Mesendoderm (in vitro differentiated cells): ENCODE results near the gene SIK1.
"Not testable (repeated sequence)": the region's sequence is repeated elsewhere in the genome, so short reads cannot be mapped to it uniquely, and the experiment has no call there.

Source experiments
- DNase-seq: peaks from one replicate; pipeline ENCODE4 v3.0.0; 2013
- H2AK5ac ChIP-seq: 2 replicates; pipeline ENCODE4 v1.6.1; 2013; ENCODE audit warnings: low read length, inconsistent platforms
- H2BK120ac ChIP-seq: 2 replicates; pipeline ENCODE4 v1.6.1; 2013; ENCODE audit warnings: low read depth, mild to moderate bottlenecking, low read length, moderate library complexity, mixed read lengths
- H2BK15ac ChIP-seq: replicated peaks from 2 replicates; pipeline ENCODE4 v1.6.1; 2013; ENCODE audit warnings: low read depth, mild to moderate bottlenecking, moderate library complexity
- H2BK5ac ChIP-seq: 2 replicates; pipeline ENCODE4 v1.6.1; 2013; ENCODE audit warnings: low read length, inconsistent platforms
- H3K18ac ChIP-seq: 2 replicates; pipeline ENCODE4 v1.6.1; 2013; ENCODE audit warnings: mild to moderate bottlenecking, low read length, mixed read lengths
- H3K23ac ChIP-seq: one replicate; pipeline ENCODE4 v1.6.1; 2013; ENCODE audit warnings: low read length
- H3K27ac ChIP-seq: 2 replicates; pipeline ENCODE4 v1.5.1; 2013; ENCODE audit warnings: low read depth, mild to moderate bottlenecking, inconsistent platforms, low read length, moderate library complexity
- H3K27me3 ChIP-seq: 2 replicates; pipeline ENCODE4 v1.6.1; 2013; ENCODE audit warnings: low read length, control low read depth, mild to moderate bottlenecking, inconsistent platforms; ENCODE audit not compliant: insufficient read depth, poor library complexity
- H3K36me3 ChIP-seq: 2 replicates; pipeline ENCODE4 v1.6.1; 2013; ENCODE audit warnings: low read length, inconsistent platforms; ENCODE audit not compliant: control insufficient read depth, insufficient read depth
- H3K4ac ChIP-seq: one replicate; pipeline ENCODE4 v1.6.1; 2013; ENCODE audit warnings: low read depth, mild to moderate bottlenecking, low read length, moderate library complexity
- H3K4me1 ChIP-seq: 2 replicates; pipeline ENCODE4 v1.6.1; 2013; ENCODE audit warnings: low read depth, low read length, inconsistent platforms; ENCODE audit not compliant: control insufficient read depth
- H3K4me2 ChIP-seq: 2 replicates; pipeline ENCODE4 v1.6.1; 2013; ENCODE audit warnings: low read length
- H3K4me3 ChIP-seq: 2 replicates; pipeline ENCODE4 v1.5.1; 2013; ENCODE audit warnings: mild to moderate bottlenecking, low read length
- H3K56ac ChIP-seq: one replicate; pipeline ENCODE4 v1.6.1; 2013; ENCODE audit warnings: low read length
- H3K79me1 ChIP-seq: 2 replicates; pipeline ENCODE4 v1.6.1; 2013; ENCODE audit warnings: low read length, inconsistent platforms
- H3K79me2 ChIP-seq: 2 replicates; pipeline ENCODE4 v1.6.1; 2013; ENCODE audit warnings: mild to moderate bottlenecking, low read length; ENCODE audit not compliant: control insufficient read depth, insufficient read depth
- H3K9ac ChIP-seq: 2 replicates; pipeline ENCODE4 v1.6.1; 2013; ENCODE audit warnings: low read length, inconsistent platforms
- H4K5ac ChIP-seq: one replicate; pipeline ENCODE4 v1.6.1; 2013; ENCODE audit warnings: low read length
- H4K8ac ChIP-seq: one replicate; pipeline ENCODE4 v1.6.1; 2013; ENCODE audit warnings: low read depth, mild to moderate bottlenecking, control low read depth, low read length, moderate library complexity
- WGBS: extraction: QIAGEN DNeasy Blood & Tissue Kit; methylation state at CpG from one replicate; pipeline ENCODE4 v1.1.7; 2013; ENCODE audit warnings: low lambda C conversion rate, missing lambda C conversion rate; ENCODE audit not compliant: insufficient coverage; ENCODE audit errors: extremely low coverage; 5-methylcytosine and 5-hydroxymethylcytosine counted together

The SIK1 gene

DNA sequence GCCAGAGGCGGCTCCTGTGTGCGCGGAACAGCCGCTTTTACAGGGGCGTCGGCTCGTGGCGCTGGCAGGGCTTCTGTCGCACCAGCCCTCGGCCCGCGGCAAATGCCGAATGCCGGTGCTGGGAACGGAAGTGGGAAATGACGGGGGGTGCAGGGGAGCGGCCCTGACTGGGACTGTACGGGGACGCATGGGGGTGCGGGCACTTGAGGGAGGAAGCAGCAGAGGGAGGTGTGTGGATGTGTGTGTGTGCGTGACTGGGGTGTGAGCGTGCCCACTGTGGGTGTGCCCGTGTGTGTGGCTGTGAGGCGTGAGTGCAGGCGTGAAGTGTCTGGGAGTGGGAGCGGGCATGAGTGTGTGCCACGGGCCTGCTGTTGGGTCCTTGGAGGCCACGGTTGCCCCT lies 17.6 kb upstream of the SIK1 start:
- WGBS = no CpG with 5 or more reads among the region's 28 CpGs
- not testable (repeated sequence) for H2AK5ac ChIP-seq, H3K4me3 ChIP-seq, H4K8ac ChIP-seq, H2BK15ac ChIP-seq, H3K79me1 ChIP-seq, H3K79me2 ChIP-seq, H3K4ac ChIP-seq, H3K56ac ChIP-seq, H3K27me3 ChIP-seq, H3K27ac ChIP-seq, H3K9ac ChIP-seq, H3K23ac ChIP-seq, H2BK5ac ChIP-seq, H4K5ac ChIP-seq, H3K18ac ChIP-seq, H3K36me3 ChIP-seq, H3K4me2 ChIP-seq, DNase-seq, H2BK120ac ChIP-seq, H3K4me1 ChIP-seq

DNA sequence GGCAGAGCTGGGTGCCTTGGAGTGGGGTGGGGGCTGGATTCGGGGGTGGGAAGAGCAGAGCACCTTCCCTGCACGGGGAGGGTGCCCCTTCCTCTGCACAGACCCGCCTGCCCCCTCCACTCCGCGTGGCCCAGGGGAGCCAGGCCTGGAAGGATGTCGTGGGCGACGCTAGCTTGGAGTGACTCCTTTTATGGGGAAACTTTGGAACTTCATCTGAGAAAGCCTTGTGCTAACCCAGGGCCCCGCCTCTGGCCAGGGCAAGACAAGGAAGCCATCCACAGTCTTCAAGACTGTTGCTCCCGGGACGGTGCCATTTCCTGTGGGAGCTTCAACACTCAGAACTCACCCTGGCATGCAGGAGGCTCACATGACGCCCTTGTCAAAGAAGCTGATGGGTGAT lies 15.6 kb upstream of the SIK1 start:
- not testable (repeated sequence) for H3K56ac ChIP-seq, H3K27me3 ChIP-seq

DNA sequence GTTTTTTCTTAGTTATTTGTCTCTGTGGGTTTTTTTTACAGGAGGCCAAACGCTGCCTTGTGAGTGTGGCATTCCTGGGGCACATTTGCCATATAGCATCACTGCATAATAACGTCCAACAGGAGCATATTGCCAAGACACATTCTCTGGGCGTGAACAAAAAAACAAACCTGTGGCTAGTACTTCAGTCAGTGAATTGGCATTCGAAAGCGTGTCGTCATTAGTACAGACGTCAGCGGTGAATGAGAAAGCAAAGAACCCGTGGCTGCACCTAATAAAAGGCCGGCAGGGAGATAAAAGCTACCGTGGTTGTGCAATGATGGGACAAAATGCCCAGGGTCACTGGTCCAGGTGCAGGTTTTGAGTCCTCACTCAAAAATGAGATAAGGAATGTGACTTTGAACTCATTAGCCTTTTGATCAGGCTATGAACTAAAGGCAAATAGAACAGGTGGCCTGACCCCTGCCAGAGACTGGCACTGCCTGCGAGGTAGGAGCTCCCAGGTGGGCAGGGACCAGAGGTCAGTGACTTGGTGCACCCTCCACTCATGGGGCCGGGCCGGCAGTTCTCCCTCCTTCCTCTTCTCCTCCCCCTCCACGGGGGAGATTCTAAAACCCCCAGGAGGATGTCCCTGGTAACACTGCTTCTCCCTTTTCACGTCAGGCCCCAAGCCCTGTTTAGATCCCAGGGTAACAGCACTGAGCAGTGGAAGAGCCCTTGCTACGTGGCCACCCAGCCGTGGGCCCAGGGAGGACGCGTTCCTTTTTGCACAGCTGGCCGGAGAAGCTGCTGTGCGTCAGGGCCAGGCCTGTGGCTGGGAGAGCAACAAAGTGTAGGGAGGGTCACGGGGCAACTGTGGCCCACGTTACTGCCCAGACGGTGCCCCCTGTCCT lies 14.2 kb upstream of the SIK1 start:
- not testable (repeated sequence) for H2AK5ac ChIP-seq, H3K56ac ChIP-seq, H3K9ac ChIP-seq, H3K79me2 ChIP-seq, H4K8ac ChIP-seq, H3K4ac ChIP-seq, H3K27me3 ChIP-seq, H2BK15ac ChIP-seq, H3K27ac ChIP-seq, H3K36me3 ChIP-seq, H3K18ac ChIP-seq, H3K4me1 ChIP-seq, H2BK5ac ChIP-seq, DNase-seq, H3K4me2 ChIP-seq, H3K79me1 ChIP-seq, H4K5ac ChIP-seq, H3K4me3 ChIP-seq, H2BK120ac ChIP-seq, H3K23ac ChIP-seq
- WGBS = no CpG with 5 or more reads among the region's 25 CpGs

More for the DNA sequence above, 15.6 kb upstream of the SIK1 start:
- H3K79me2 ChIP-seq, H3K4me1 ChIP-seq, H3K18ac ChIP-seq, H2BK15ac ChIP-seq, H3K27ac ChIP-seq, DNase-seq, H3K36me3 ChIP-seq, H3K79me1 ChIP-seq, H3K4ac ChIP-seq, H3K23ac ChIP-seq, H3K9ac ChIP-seq, H3K4me2 ChIP-seq, H3K4me3 ChIP-seq, H2BK120ac ChIP-seq, H2AK5ac ChIP-seq, H2BK5ac ChIP-seq, H4K5ac ChIP-seq, H4K8ac ChIP-seq: not testable (repeated sequence)
- WGBS = no CpG with 5 or more reads among the region's 12 CpGs

DNA sequence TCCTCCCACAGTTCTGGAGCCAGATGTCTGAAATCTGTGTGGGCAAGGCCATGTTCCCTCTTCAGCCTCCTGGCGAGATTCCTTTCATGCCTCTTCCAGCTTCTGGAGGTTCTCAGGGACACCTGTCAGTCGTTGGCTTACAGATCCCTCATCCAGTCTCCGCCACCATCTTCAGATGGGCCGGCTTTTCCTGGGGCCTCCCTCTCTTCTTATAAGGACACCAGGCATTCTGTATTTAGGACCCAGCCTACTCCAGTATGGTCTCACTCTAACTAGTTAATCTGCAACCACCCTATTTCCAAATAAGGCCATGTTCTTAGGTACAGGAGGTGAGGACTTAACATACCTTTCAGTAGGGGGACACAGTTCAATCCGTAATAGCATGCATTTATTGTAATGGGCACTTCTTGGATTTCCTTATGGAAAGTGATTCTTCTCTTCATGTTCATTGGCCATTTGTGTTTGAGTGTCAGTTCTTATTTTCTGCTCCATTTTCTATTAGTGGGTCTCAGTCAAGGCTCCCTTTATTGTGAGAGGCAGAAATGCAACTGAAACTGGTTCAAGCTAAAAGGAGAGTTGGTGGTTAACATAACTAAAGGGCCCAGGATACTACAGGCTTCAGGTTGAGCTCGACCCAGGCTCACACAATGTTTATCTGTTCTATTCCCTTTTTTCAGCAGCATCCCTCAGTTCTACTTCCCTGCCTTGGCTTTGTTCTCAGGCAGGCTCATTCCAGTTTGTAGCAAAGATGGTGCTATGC lies 12.6 kb upstream of the SIK1 start:
- not testable (repeated sequence) for H3K79me2 ChIP-seq, H3K56ac ChIP-seq, H3K27me3 ChIP-seq, DNase-seq, H2BK120ac ChIP-seq, H3K4me2 ChIP-seq, H3K79me1 ChIP-seq, H2AK5ac ChIP-seq, H3K27ac ChIP-seq, H3K4ac ChIP-seq, H3K18ac ChIP-seq, H2BK15ac ChIP-seq, H2BK5ac ChIP-seq, H3K23ac ChIP-seq, H3K4me1 ChIP-seq, H3K36me3 ChIP-seq, H3K4me3 ChIP-seq, H4K5ac ChIP-seq, H4K8ac ChIP-seq, H3K9ac ChIP-seq
- no CpG with 5 or more reads among the region's 6 CpGs for WGBS

DNA sequence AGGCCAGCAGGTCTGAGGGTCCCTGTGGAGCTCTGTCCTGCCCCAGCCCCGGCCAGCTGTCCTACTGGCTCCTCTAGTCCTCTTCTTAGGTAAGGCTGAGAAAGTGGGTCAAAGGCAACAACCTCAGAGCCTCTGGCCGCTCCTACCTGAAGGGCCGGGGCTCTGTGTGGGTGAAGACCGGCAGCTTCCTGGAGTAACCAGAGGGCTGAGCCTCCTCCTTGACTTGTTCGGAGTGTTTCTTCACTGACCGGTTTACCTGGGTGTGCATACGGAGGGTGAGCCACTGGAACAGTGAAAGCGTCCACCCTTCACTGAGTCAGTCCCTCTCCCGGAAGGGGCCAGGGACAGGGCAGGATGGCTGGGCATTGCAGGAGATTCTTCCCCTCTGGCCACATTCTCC lies 9.3 kb upstream of the SIK1 start:
- not testable (repeated sequence) for H3K79me1 ChIP-seq, H3K27me3 ChIP-seq, DNase-seq, H3K23ac ChIP-seq, H2BK15ac ChIP-seq, H3K4me1 ChIP-seq, H3K18ac ChIP-seq, H4K5ac ChIP-seq, H3K36me3 ChIP-seq, H3K9ac ChIP-seq, H3K4ac ChIP-seq, H3K27ac ChIP-seq, H3K4me2 ChIP-seq, H3K4me3 ChIP-seq, H3K56ac ChIP-seq, H2BK120ac ChIP-seq, H3K79me2 ChIP-seq, H2AK5ac ChIP-seq, H2BK5ac ChIP-seq, H4K8ac ChIP-seq
- no CpG with 5 or more reads among the region's 9 CpGs for WGBS
